IMR-90 (cell line): ENCODE results near the gene CABYR.

ENCODE experiments used
- CEBPB ChIP-seq: IDR thresholded peaks from 2 replicates; pipeline ENCODE4 v1.6.1; 2012; ENCODE audit warnings: low read depth, low read length, improper control_type of control experiment
- CHD1 ChIP-seq: IDR thresholded peaks from 2 replicates; pipeline ENCODE4 v1.6.1; 2012; ENCODE audit warnings: low read depth, low read length, improper control_type of control experiment
- MAFK ChIP-seq: IDR thresholded peaks from 2 replicates; pipeline ENCODE4 v1.6.1; 2012; ENCODE audit warnings: low read depth, low read length, improper control_type of control experiment
- MAZ ChIP-seq: IDR thresholded peaks from 2 replicates; pipeline ENCODE4 v1.6.1; 2012; ENCODE audit warnings: low read depth, mild to moderate bottlenecking, low read length, improper control_type of control experiment, moderate library complexity, borderline replicate concordance
- POLR2A ChIP-seq: IDR thresholded peaks from 2 replicates; pipeline ENCODE4 v1.6.1; 2012; ENCODE audit warnings: mild to moderate bottlenecking, low read depth, low read length
- RCOR1 ChIP-seq: IDR thresholded peaks from 2 replicates; pipeline ENCODE4 v1.6.1; 2012; ENCODE audit warnings: mild to moderate bottlenecking, low read length, improper control_type of control experiment; ENCODE audit not compliant: insufficient replicate concordance
- RFX5 ChIP-seq: IDR thresholded peaks from 2 replicates; pipeline ENCODE4 v1.8.0; 2012; ENCODE audit warnings: low read depth, mild to moderate bottlenecking, low read length, moderate library complexity
- TF ChIP-seq, protein P1 (sequence below): conservative IDR thresholded peaks from 2 replicates; pipeline ENCODE4 v1.5.1; 2012; ENCODE audit warnings: mild to moderate bottlenecking, low read depth, low read length, improper control_type of control experiment
- TF ChIP-seq, protein P2 (sequence below): fragments of 150-350 bp; IDR thresholded peaks from 2 replicates; pipeline ENCODE4 v1.6.1; 2017; ENCODE audit warnings: mild to moderate bottlenecking, antibody characterized with exemption, low read length, low read depth

DNA sequence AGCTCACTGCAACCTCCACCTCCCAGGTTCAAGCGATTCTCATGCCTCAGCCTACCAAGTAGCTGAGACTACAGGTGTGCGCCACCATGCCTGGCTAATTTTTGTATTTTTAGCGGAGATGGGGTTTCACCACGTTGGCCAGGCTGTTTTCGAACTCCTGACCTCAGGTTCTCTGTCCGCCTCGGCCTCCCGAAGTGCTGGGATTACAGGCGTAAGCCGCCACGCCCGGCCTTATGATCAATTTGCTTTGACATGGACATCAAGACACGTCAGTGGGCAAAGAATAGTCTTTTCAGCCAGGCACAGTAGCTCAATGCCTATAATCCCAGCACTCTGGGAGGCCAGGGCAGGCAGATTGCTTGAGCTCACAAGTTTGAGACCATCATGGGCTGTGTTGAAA, 48.0 kb upstream of the CABYR start:
- TF ChIP-seq RFX5: no peak
- TF ChIP-seq POLR2A: no peak
- TF ChIP-seq, protein P1, sequence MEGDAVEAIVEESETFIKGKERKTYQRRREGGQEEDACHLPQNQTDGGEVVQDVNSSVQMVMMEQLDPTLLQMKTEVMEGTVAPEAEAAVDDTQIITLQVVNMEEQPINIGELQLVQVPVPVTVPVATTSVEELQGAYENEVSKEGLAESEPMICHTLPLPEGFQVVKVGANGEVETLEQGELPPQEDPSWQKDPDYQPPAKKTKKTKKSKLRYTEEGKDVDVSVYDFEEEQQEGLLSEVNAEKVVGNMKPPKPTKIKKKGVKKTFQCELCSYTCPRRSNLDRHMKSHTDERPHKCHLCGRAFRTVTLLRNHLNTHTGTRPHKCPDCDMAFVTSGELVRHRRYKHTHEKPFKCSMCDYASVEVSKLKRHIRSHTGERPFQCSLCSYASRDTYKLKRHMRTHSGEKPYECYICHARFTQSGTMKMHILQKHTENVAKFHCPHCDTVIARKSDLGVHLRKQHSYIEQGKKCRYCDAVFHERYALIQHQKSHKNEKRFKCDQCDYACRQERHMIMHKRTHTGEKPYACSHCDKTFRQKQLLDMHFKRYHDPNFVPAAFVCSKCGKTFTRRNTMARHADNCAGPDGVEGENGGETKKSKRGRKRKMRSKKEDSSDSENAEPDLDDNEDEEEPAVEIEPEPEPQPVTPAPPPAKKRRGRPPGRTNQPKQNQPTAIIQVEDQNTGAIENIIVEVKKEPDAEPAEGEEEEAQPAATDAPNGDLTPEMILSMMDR: no peak
- TF ChIP-seq MAZ: no peak
- TF ChIP-seq, protein P2, sequence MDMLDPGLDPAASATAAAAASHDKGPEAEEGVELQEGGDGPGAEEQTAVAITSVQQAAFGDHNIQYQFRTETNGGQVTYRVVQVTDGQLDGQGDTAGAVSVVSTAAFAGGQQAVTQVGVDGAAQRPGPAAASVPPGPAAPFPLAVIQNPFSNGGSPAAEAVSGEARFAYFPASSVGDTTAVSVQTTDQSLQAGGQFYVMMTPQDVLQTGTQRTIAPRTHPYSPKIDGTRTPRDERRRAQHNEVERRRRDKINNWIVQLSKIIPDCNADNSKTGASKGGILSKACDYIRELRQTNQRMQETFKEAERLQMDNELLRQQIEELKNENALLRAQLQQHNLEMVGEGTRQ: no peak
- TF ChIP-seq RCOR1: no peak
- TF ChIP-seq MAFK: no peak
- no peak for TF ChIP-seq CEBPB
- TF ChIP-seq CHD1: no peak
